BJ (cell line): Measurements from ENCODE around the gene ADAMTSL5. TPM values are rescaled to one million over a fixed set of nuclear protein-coding genes. Genes with fewer than 3 reads are reported as not detected.
"Not testable (repeated sequence)": the region's sequence is repeated elsewhere in the genome, so short reads cannot be mapped to it uniquely, and the experiment has no call there.

Experiments
- CTCF ChIA-PET: fragments of 350-600 bp; formaldehyde crosslinking; extraction: SDS; loops from one replicate; lab custom pipeline; 2021; ENCODE audit warnings: antibody characterized with exemption, inconsistent platforms; lab: Yijun Ruan, JAX
- POLR2A ChIA-PET: fragments of 300-600 bp; sonication (Branson Sonifier 250); formaldehyde crosslinking; extraction: SDS; loops from one replicate; lab custom pipeline; 2021; ENCODE audit warnings: antibody characterized with exemption; lab: Charles Lee
- DNase-seq: peaks from one replicate; pipeline ENCODE4 v3.0.0-alpha.2; 2011; ENCODE audit warnings: low read depth
- H3K27me3 ChIP-seq: 2 replicates; pipeline ENCODE4 v1.6.0; 2011; ENCODE audit warnings: low read length; ENCODE audit not compliant: control insufficient read depth, insufficient read depth
- H3K36me3 ChIP-seq: 2 replicates; pipeline ENCODE4 v1.5.1; 2011; ENCODE audit warnings: low read length; ENCODE audit not compliant: control insufficient read depth, insufficient read depth
- H3K4me3 ChIP-seq: 2 replicates; pipeline ENCODE4 v1.5.1; 2011; ENCODE audit warnings: low read depth, mild to moderate bottlenecking, control low read depth, low read length
- polyA plus RNA-seq: library from polyadenylated mRNA; depleted of rRNA; stranded (reverse); fragments of >200 nt; gene quantifications from 2 replicates; pipeline ENCODE4 v1.2.3, GENCODE V29; 2011
- TF ChIP-seq, protein P1 (sequence below): IDR thresholded peaks from 2 replicates; pipeline ENCODE4 v1.5.1; 2011; ENCODE audit warnings: low read depth, mild to moderate bottlenecking, control low read depth, inconsistent platforms, low read length, moderate library complexity; ENCODE audit not compliant: insufficient read depth

The ADAMTSL5 gene
- polyA plus RNA-seq, 1 experiment = 21.5 TPM

DNA sequence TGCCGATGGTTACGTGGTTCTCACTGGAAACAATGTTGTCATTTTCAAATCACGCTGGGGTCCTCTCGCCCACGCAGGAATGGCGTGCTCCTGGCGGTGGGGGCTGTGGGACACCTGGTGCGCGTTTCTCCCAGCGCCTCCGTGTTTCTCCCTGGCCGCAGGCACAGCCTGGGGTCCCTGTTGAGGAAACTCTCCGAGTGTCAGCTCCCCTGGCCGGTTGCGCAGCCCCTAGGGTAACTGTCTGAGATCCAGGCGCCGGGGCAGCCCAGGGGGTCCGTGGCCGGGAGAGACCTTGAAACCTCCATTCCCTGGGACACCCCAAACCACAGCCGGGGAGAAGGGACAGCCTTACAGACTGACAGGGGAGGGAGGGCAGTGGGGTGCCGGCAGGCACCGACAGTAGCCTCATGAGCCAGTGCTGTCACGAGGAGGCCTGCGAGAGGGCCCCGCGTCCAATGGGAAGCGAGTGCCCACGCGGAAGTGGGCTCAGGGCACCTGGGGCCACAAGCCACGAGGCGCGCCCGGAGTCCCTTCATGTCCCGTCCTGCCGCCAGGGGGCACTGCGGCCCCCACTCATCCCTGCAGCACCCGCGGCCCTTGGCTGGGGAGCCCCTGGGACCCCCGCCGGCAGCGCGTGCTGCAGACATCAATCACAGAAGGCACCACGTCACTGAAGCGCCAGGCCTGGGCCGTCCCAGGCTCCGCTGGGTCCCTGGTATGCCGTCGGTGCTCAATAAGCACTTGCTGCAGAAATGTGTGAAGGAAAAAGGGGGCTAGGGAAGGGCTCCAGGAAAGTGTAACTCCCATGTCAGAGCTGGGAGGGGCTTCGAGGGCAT is 9.5 kb downstream of the ADAMTSL5 start:
- TF ChIP-seq, protein P1, sequence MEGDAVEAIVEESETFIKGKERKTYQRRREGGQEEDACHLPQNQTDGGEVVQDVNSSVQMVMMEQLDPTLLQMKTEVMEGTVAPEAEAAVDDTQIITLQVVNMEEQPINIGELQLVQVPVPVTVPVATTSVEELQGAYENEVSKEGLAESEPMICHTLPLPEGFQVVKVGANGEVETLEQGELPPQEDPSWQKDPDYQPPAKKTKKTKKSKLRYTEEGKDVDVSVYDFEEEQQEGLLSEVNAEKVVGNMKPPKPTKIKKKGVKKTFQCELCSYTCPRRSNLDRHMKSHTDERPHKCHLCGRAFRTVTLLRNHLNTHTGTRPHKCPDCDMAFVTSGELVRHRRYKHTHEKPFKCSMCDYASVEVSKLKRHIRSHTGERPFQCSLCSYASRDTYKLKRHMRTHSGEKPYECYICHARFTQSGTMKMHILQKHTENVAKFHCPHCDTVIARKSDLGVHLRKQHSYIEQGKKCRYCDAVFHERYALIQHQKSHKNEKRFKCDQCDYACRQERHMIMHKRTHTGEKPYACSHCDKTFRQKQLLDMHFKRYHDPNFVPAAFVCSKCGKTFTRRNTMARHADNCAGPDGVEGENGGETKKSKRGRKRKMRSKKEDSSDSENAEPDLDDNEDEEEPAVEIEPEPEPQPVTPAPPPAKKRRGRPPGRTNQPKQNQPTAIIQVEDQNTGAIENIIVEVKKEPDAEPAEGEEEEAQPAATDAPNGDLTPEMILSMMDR = peak; percentile 84
- DNase-seq = no peak
- Histone ChIP-seq H3K4me3 (peak overlapping the region; percentile 23), H3K27me3 (0 out of 2 replicates have a peak, but pooled peaks cover 8% of the 10 kb centered on the region), H3K36me3 (no peaks in the 10 kb centered on the region; the same call in 1 of the 2 replicates)
- CTCF ChIA-PET = interaction anchor here (0.7 to 1.6 kb wide), 8 partner anchors 10 to 100 kb away, joined by 3 to 4 read pairs (median 4); no protein-coding TSS in a partner anchor
- POLR2A ChIA-PET = no interaction called here

DNA sequence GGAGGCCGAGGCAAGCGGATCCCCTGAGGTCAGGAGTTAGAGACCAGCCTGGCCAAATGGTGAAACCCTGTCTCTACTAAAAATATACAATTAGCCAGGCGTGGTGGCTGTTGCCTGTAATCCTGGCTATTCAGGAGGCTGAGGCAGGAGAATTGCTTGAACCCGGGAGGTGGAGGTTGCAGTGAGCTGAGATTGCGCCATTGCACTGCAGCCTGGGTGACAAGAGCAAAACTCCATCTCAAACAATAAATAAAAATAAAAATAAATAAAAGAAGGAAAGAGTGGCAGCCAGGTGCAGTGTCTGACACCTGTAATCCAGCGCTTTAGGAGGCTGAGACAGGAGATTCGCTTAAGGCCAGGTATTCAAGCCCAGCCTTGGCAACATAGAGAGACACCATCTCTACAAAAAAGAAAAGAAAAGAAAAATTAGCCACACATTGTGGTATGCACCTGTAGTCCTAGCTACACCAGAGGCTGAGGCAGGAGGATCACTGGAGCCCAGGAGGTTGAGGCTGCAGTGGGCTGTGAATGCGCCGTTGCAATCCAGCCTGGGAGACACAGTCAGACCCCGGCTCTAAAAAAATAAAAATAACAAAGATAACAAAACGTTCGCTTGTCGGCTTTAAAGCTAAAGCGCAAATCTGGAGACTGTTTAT is 10.3 kb downstream of the ADAMTSL5 start:
- Histone ChIP-seq H3K4me3 (no peak overlapping the region; the same call in 1 of the 2 replicates), H3K27me3 (0 out of 2 replicates have a peak, but pooled peaks cover 8% of the 10 kb centered on the region), H3K36me3 (no peaks in the 10 kb centered on the region; the same call in 1 of the 2 replicates)
- ChIA-PET POLR2A (no interaction called here), CTCF (interaction anchor here (0.7 to 1.3 kb wide), 8 partner anchors 11 to 100 kb away, joined by 3 to 4 read pairs (median 4); no protein-coding TSS in a partner anchor)
- DNase-seq = no peak
- TF ChIP-seq, protein P1 = no peak

DNA sequence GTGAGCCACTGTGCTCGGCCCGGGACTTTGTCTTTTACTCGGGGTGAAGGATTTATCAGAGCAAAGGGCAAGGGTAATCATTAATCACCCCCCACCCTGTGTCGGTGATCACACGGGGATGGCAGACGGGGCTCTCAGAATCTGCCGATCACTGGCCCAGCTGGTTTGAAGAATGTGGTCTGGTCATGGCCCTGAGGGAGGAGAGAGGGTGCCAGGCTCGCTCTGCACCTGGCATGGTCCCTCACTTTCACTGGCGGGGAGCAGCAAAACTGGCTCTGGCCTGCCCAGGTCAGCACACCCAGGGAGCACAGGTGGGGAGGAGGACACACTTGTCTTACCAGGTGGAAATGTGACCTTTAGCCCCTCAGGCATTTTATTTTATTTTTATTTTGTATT is 11.6 kb downstream of the ADAMTSL5 start:
- ChIA-PET CTCF (no interaction called here), POLR2A (no interaction called here)

DNA sequence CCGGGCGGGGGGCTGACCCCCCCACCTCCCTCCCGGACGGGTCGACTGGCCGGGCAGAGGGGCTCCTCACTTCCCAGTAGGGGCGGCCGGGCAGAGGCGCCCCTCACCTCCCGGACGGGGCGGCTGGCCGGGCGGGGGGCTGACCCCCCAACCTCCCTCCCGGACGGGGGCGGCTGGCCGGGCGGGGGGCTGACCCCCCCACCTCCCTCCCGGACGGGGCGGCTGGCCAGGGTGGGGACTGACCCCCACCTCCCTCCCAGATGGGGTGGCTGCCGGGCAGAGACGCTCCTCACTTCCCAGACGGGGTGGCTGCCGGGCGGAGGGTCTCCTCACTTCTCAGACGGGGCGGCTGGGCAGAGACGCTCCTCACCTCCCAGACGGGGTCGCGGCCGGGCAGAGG is 13.6 kb downstream of the ADAMTSL5 start:
- H3K27me3 ChIP-seq = peaks cover 10% of the 10 kb centered on the region
- POLR2A ChIA-PET, H3K36me3 ChIP-seq, CTCF ChIA-PET, DNase-seq, H3K4me3 ChIP-seq: not testable (repeated sequence)

More for the DNA sequence above, 11.6 kb downstream of the ADAMTSL5 start:
- TF ChIP-seq, protein P1 = no peak
- Histone ChIP-seq H3K36me3 (no peaks in the 10 kb centered on the region), H3K4me3 (no peak overlapping the region), H3K27me3 (peaks cover 10% of the 10 kb centered on the region)
- DNase-seq = no peak

DNA sequence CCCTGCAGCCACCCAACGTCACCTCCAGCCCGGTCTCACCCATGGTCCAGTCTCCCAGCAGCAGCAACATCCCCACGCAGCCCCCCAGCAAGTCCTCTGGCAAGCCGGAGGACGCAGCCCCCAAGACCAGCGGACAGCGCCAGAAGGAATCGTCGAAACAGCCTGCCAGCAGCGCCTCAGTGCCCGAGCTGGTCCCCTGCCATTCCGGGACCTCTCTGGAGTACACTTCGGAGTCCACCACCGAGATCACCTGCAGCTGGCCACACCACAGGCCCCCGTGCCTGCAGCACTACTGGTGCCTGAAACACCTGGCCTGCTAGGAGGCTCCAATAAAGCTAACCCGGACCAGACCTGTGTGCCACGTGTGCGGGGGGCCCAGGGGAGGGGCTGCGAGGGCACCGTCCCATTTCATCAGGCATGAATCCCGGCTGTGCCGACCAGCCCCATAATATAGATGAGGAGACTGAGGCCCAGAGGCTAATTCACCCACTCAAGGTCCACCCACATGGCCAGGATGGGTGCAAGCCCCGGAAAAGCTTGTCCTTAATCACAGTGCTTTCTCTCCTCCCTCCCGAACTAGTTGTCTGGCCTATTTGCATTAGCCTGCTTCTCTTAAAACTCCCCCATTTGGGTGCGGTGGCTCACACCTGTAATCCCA is 15.1 kb downstream of the ADAMTSL5 start:
- Histone ChIP-seq H3K4me3 (no peak overlapping the region), H3K27me3 (peaks cover 2% of the 10 kb centered on the region), H3K36me3 (no peaks in the 10 kb centered on the region)
- ChIA-PET POLR2A (no interaction called here), CTCF (no interaction called here)
- DNase-seq = no peak
- TF ChIP-seq, protein P1 = no peak
